Activated CD4-positive, alpha-beta T cell treated with anti-CD3 and anti-CD28 coated beads for 4 hours (primary cell): ENCODE data around the gene RSPRY1.
"Not testable (repeated sequence)": the region's sequence is repeated elsewhere in the genome, so short reads cannot be mapped to it uniquely, and the experiment has no call there.

Experiments
- DNase-seq, 2 donors: peaks; one replicate each; pipeline ENCODE4 v3.0.0-alpha.2; 2020

The RSPRY1 gene

GRCh38 chr16:57275946-57276345, 89.8 kb downstream of the RSPRY1 start:
- not testable (repeated sequence) for DNase-seq

DNA sequence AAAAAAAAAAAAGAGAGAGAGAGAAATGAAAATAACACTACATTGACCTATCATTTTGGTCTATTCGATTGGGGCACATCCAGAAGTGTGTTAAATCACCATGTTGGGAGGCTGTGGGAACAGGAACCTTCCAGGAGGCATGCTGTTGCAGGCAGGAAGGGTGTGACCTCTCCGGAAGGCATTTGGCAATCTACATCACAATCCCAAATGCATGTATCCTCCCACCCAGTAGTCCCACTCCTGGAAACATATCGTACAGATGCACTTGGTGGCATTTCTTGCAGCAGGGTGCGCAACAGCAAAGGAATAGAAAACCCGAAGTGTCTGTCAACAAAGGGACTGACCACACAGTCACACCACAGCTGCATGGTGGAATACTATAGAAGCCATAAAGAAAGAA, 90.5 kb downstream of the RSPRY1 start:
- no peak for DNase-seq

GRCh38 chr16:57277586-57277985, 91.5 kb downstream of the RSPRY1 start:
- DNase-seq = peak; percentile 38 to 41

DNA sequence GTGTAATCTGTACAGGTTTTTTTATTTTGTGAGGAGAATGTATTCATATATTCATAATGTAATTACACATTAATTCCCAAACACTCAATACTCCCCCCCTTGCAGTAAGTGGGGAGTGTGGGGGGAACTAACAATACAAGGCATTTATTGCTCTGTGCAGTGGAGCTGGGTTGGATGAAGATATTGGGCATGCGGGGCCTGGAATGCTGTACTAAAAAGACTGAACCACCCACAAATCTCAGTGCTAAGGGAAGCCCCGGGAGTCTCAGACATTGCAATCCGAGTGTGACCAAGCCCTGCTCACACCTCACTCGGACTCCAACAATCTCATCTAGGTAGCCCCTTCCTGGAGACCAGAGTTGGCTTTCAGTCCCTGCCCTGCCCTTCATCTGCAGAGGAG, 92.4 kb downstream of the RSPRY1 start:
- no peak for DNase-seq

DNA sequence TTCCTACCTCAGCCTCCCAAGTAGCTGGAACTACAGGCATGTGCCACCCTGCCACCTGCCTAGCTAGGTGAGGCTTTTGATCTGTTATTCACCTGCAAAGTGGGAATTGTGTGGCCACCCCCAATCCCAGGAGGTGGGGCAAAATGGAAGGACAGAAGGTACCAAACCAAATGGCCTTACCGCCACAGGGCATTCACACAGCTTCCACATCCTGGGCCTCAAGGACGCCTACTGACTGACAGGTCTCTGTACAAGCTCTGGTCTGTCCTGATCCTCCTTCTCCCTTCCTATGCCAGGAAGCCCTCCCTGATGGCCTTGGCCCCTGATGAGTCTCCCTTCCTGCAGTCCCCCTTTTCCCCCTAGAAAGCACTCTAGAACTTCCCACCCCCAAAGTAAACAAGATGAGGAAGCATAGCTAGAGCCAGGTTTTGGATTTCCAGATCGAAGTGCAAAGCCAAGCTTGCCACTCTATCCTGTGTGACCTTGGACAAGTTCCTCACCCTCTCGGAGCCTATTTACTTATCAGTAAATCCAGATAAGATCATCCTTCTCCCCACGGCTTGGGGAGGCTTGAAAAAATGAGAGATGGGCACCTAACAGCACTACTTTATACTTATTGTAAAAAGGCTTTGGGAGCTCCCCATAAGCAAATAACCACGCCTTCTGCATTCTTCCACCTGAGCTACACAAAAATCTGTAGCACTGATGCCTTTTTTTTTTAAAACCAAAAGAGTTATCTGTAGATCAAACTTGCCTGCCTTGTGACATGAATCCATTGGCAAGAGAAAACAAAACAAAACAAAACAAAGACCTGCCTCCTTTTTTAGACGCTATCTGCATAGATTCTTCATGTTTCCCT, 93.9 kb downstream of the RSPRY1 start:
- DNase-seq = no peak

GRCh38 chr16:57281791-57282190, 95.7 kb downstream of the RSPRY1 start:
- no peak for DNase-seq

GRCh38 chr16:57282510-57283213, 96.5 kb downstream of the RSPRY1 start:
- DNase-seq = no peak

- DNase-seq = no peak
Observed at GRCh38 chr16:57283214-57283958, 97.3 kb downstream of the RSPRY1 start.

DNA sequence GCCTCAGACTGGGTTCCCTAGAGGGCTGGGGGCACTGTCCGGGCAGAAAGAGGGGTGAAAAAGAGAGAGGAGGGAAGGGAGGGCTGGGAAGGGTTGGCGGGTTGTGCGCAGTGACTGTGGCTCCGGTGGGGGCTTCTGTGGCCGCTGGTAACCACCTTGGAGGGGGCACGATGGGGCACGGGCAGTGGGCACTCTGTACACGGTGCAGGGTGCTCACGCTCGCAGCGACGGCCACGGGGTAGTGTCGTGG, 97.8 kb downstream of the RSPRY1 start:
- no peak for DNase-seq

- peak; percentile 40 to 41 for DNase-seq
Observed at GRCh38 chr16:57284209-57284951, 98.3 kb downstream of the RSPRY1 start, which contains the start of gene PLLP. PLLP (minus strand) TSS chr16:57284672; CDS start chr16:57284540, 132 bp downstream.

- DNase-seq = no peak
Observed at GRCh38 chr16:57284952-57285363, 98.8 kb downstream of the RSPRY1 start.

DNA sequence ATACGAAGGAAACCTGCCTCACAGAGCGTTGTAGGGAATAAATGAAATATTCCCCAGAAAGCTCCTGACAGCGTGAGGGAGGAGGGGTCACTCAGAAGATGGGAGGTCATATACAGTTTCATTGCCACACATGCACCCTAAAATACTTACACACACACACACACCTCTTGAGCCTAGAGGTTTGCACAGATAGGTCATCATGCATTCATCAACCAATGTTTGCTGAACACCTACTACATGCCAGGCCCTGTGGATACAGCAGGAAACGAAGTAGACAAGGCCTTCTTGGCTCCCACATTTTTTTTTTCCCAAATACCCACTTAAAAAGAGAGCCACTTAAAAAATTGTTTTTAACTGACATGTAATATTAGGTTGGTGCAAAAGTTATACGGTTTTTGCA, 99.2 kb downstream of the RSPRY1 start:
- no peak for DNase-seq

DNA sequence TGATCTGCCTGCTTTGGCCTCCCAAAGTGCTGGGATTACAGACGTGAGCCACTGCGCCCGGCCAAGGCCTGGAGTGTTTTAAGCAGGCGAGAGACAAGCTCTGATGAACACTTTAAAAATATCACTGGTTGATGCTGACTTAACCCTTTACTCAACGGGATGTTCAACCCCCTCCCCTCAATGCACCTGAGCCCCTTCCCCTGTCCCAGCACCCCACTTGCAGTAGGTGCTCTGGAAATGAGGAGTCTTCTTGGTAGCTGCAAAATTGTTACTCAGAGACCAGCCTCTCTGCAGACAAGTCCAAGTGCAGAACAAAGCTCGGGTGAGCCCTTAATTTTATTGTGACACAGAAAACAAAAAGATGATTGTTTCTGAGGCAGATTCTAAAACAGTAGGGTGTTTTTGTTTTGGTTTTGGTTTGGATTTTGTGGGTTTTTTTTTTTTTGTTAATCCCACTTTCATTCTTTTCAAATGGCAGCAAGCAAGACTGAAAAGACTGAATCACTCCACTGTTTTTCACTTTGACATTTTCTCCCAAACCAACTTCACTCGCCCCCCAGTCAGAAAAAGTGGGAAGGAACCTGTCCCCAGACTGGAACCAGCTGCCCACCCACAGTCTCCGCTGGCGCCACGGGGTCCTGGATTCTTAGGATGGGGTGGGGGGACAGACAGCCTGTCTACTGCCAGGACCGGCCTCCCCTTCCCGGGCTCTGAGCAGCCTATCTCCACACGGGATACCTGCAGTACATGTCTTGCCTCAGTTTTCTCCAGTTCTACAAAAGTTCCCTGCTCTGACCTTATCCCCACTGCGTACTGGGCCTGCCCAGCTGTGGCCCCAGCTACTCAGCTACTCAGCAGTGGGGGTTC, 103.5 kb downstream of the RSPRY1 start:
- no peak for DNase-seq
